Activated B cell treated with CpG ODN at 0.5 μM for 24 hours (primary cell): ENCODE results near the gene NSD1. TPM values are rescaled to one million over a fixed set of nuclear protein-coding genes. Genes with fewer than 3 reads are reported as not detected.

Experiments
- ATAC-seq: fragments of 200-7000 bp; cut with Tn5 transposase; one replicate; pipeline ENCODE4 v1.10.0; 2021; ENCODE audit warnings: low read depth, mild to moderate bottlenecking, moderate library complexity
- CTCF ChIA-PET: fragments of 350-600 bp; sonication (Branson Sonifier 250); formaldehyde crosslinking; loops from one replicate; lab custom pipeline; 2021; ENCODE audit warnings: antibody characterized with exemption; lab: Charles Lee
- POLR2A ChIA-PET: fragments of 350-600 bp; sonication (Branson Sonifier 250); formaldehyde crosslinking; loops from one replicate; lab custom pipeline; 2021; ENCODE audit warnings: antibody characterized with exemption; lab: Charles Lee
- DNase-seq: peaks from one replicate; pipeline ENCODE4 v3.0.0; 2022
- H3K27ac Mint-ChIP-seq: one replicate; pipeline ENCODE4 v1.8.0; 2020; ENCODE audit warnings: mixed read lengths
- H3K27me3 Mint-ChIP-seq: one replicate; pipeline ENCODE4 v1.8.0; 2021; ENCODE audit warnings: mixed read lengths
- H3K36me3 Mint-ChIP-seq: one replicate; pipeline ENCODE4 v1.8.0; 2021; ENCODE audit warnings: low read depth, mixed read lengths
- H3K4me1 Mint-ChIP-seq: one replicate; pipeline ENCODE4 v1.8.0; 2021; ENCODE audit warnings: mixed read lengths
- H3K4me3 Mint-ChIP-seq: one replicate; pipeline ENCODE4 v1.8.0; 2020; ENCODE audit warnings: mild to moderate bottlenecking, mixed read lengths
- H3K9me3 Mint-ChIP-seq: one replicate; pipeline ENCODE4 v1.8.0; 2020; ENCODE audit warnings: mixed read lengths
- CTCF ChIP-seq: fragments of 200-600 bp; IDR thresholded peaks from one replicate; pipeline ENCODE4 v1.8.0; 2022; ENCODE audit warnings: antibody characterized with exemption, mild to moderate bottlenecking
- intact Hi-C: fragments of 100-400 bp; cut with micrococcal nuclease; formaldehyde crosslinking; loops from one replicate; pipeline ENCODE4 v1.15.1; 2024
- total RNA-seq: library from RNA; stranded (reverse); gene quantifications from 2 replicates; pipeline ENCODE4 v1.2.3, GENCODE V29; 2022

NSD1 gene
- total RNA-seq, 1 donor from 2014 or later, result 108 TPM

GRCh38 chr5:177260961-177261360, 127.4 kb downstream of the NSD1 start:
- DNase-seq, result no peak
- intact Hi-C loops, result no loop called here
- ChIA-PET CTCF (no interaction called here), POLR2A (no interaction called here)
- no peak for TF ChIP-seq CTCF
- H3K27me3 Mint-ChIP-seq, result no peaks in the 10 kb centered on the region
- H3K9me3 Mint-ChIP-seq, result no peaks in the 10 kb centered on the region
- H3K27ac Mint-ChIP-seq, result no peak overlapping the region
- H3K4me1 Mint-ChIP-seq, result no peaks in the 10 kb centered on the region
- peaks cover 84% of the 10 kb centered on the region for H3K36me3 Mint-ChIP-seq
- H3K4me3 Mint-ChIP-seq, result no peak overlapping the region
- ATAC-seq, result no peak

- peaks cover 84% of the 10 kb centered on the region for H3K36me3 Mint-ChIP-seq
- DNase-seq, result no peak
- H3K4me1 Mint-ChIP-seq, result no peaks in the 10 kb centered on the region
- ATAC-seq, result no peak
- H3K27me3 Mint-ChIP-seq, result no peaks in the 10 kb centered on the region
- POLR2A ChIA-PET, result no interaction called here
- no peak for TF ChIP-seq CTCF
- intact Hi-C loops, result no loop called here
- H3K27ac Mint-ChIP-seq, result no peak overlapping the region
- no peaks in the 10 kb centered on the region for H3K9me3 Mint-ChIP-seq
- CTCF ChIA-PET, result no interaction called here
- no peak overlapping the region for H3K4me3 Mint-ChIP-seq
Observed at GRCh38 chr5:177261510-177261909, 127.9 kb downstream of the NSD1 start.

- no peak for ATAC-seq
Observed at GRCh38 chr5:177264178-177264577, 130.6 kb downstream of the NSD1 start.

GRCh38 chr5:177265395-177265794, 131.8 kb downstream of the NSD1 start:
- Mint-ChIP-seq H3K9me3 (no peaks in the 10 kb centered on the region), H3K27me3 (no peaks in the 10 kb centered on the region), H3K4me1 (no peaks in the 10 kb centered on the region), H3K36me3 (peaks cover 85% of the 10 kb centered on the region), H3K27ac (no peak overlapping the region), H3K4me3 (no peak overlapping the region)
- DNase-seq (no peak), ATAC-seq (no peak)
- ChIA-PET CTCF (no interaction called here), POLR2A (no interaction called here)
- intact Hi-C loops, result no loop called here
- TF ChIP-seq CTCF, result no peak

More at GRCh38 chr5:177264178-177264577, 130.6 kb downstream of the NSD1 start:
- no peak overlapping the region for H3K27ac Mint-ChIP-seq
- TF ChIP-seq CTCF, result no peak
- H3K4me3 Mint-ChIP-seq, result no peak overlapping the region
- H3K27me3 Mint-ChIP-seq, result no peaks in the 10 kb centered on the region
- CTCF ChIA-PET, result no interaction called here
- POLR2A ChIA-PET, result no interaction called here
- intact Hi-C loops, result no loop called here
- no peaks in the 10 kb centered on the region for H3K9me3 Mint-ChIP-seq
- H3K36me3 Mint-ChIP-seq, result peaks cover 83% of the 10 kb centered on the region
- no peaks in the 10 kb centered on the region for H3K4me1 Mint-ChIP-seq
- no peak for DNase-seq

- Mint-ChIP-seq H3K36me3 (peaks cover 87% of the 10 kb centered on the region), H3K4me3 (no peak overlapping the region), H3K27ac (no peak overlapping the region), H3K9me3 (no peaks in the 10 kb centered on the region), H3K4me1 (no peaks in the 10 kb centered on the region), H3K27me3 (no peaks in the 10 kb centered on the region)
- ATAC-seq, result no peak
- POLR2A ChIA-PET, result no interaction called here
- no peak for DNase-seq
- CTCF ChIA-PET, result no interaction called here
- intact Hi-C loops, result no loop called here
- no peak for TF ChIP-seq CTCF
Observed at GRCh38 chr5:177269232-177269895, 135.8 kb downstream of the NSD1 start.
